ENCODE data around the gene RUBCNL.

Gene RUBCNL

DNA sequence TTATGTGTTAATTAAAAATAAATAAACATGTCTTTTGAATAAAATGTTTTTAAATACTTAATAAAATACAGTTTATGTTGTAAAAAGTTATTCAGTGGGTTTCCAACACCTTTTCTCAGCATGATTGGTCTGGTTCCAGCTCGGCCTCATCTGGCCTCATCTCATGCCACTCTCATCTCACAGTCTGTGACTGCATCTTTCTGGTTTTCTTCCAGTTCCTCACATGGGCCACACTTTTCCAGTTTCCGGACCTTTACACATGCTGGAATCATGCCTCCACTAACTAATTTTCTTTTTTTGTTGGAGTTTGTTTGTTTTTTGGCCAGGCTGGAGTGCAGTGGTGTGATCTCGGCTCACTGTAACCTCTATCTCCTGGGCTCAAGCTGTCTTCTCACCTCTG lies 82.5 kb downstream of the RUBCNL start:
- no peak overlapping the region for H3K9ac ChIP-seq (ENCODE audit: insufficient read length, low read depth)
- TF ChIP-seq ZNF274 (IDR thresholded peaks at IDR 0.05; ENCODE audit: low read depth, low read length) (no peak), SUZ12 (IDR thresholded peaks at IDR 0.05; ENCODE audit: extremely low read depth, insufficient read depth, insufficient read length) (no peak), YY1 (IDR thresholded peaks at IDR 0.05; ENCODE audit: insufficient read depth, insufficient read length) (no peak)
- no peaks in the 10 kb centered on the region for H3K27me3 ChIP-seq (ENCODE audit: insufficient read depth, insufficient read length)
- H3K9me3 ChIP-seq (ENCODE audit: insufficient read depth, low read length): no peaks in the 10 kb centered on the region
- no peak overlapping the region for H3K4me3 ChIP-seq (ENCODE audit: insufficient read length, low read depth)
- DNase-seq (ENCODE audit: low read depth, low spot score): no peak
- H3K36me3 ChIP-seq (ENCODE audit: insufficient read depth, insufficient read length, low read length): no peaks in the 10 kb centered on the region
- no peaks in the 10 kb centered on the region for H3K4me1 ChIP-seq (ENCODE audit: insufficient read depth, insufficient read length)

DNA sequence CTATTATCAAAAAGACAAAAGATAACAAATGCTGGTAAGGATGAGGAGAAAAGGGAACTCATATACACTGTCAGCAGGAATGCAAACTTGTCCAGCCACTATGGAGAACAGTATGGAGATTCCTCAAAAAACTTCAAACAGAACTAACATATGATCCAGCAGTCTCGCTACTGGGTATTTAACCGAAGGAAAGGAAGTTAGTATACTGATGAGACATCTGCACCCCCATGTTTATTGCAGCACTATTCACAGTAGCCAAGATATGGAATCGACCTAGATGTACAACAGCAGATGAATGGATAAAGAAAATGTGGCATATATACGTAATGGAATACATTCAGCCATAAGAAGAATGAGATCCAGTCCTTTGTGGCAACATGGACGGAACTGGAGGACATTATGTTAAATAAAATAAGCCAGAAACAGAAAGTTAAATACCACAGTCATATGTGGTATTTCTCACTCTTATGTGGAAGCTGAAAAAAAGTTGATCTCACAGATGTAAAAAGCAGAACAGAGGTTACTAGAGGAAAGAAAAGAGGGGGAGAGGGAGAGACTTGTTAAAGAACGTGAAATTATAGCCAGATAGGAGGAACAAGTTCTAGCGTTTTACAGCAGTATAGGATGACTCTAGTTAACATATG lies 83.2 kb downstream of the RUBCNL start:
- DNase-seq (ENCODE audit: low read depth, low spot score): no peak

DNA sequence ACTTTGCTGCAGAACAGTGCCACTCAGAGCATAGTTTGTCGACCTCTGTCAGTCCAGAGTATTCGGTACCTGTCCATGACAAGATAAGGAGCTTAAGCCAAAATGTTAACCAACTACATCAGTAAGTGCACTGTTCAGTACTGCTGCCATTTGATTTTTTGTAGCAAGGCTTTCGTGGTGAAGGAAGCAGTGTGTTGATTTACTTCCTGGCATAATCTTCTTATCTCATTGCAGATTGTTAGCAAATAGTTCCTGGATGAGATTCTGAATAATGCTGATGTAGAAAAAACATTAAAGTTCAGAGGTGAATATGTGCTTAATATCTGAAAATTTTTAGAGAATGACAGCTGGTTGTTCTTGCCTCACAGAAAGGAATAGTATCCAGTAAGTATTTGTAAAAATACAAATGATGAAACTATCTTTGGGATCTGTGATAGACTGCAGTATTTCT lies 89.7 kb downstream of the RUBCNL start:
- no peaks in the 10 kb centered on the region for H3K27me3 ChIP-seq (ENCODE audit: insufficient read depth, insufficient read length)
- no peak overlapping the region for H3K4me3 ChIP-seq (ENCODE audit: insufficient read length, low read depth)
- no peaks in the 10 kb centered on the region for H3K9me3 ChIP-seq (ENCODE audit: insufficient read depth, low read length)
- no peaks in the 10 kb centered on the region for H3K36me3 ChIP-seq (ENCODE audit: insufficient read depth, insufficient read length, low read length)
- DNase-seq (ENCODE audit: low read depth, low spot score): no peak
- no peak overlapping the region for H3K9ac ChIP-seq (ENCODE audit: insufficient read length, low read depth)
- TF ChIP-seq ZNF274 (IDR thresholded peaks at IDR 0.05; ENCODE audit: low read depth, low read length): no peak
- no peak for TF ChIP-seq YY1 (IDR thresholded peaks at IDR 0.05; ENCODE audit: insufficient read depth, insufficient read length)
- H3K4me1 ChIP-seq (ENCODE audit: insufficient read depth, insufficient read length): no peaks in the 10 kb centered on the region

More for the DNA sequence above, 83.2 kb downstream of the RUBCNL start:
- Histone ChIP-seq H3K9ac (ENCODE audit: insufficient read length, low read depth) (no peak overlapping the region), H3K36me3 (ENCODE audit: insufficient read depth, insufficient read length, low read length) (no peaks in the 10 kb centered on the region), H3K4me3 (ENCODE audit: insufficient read length, low read depth) (no peak overlapping the region), H3K9me3 (ENCODE audit: insufficient read depth, low read length) (no peaks in the 10 kb centered on the region), H3K27me3 (ENCODE audit: insufficient read depth, insufficient read length) (no peaks in the 10 kb centered on the region), H3K4me1 (ENCODE audit: insufficient read depth, insufficient read length) (no peaks in the 10 kb centered on the region)
- TF ChIP-seq SUZ12 (IDR thresholded peaks at IDR 0.05; ENCODE audit: extremely low read depth, insufficient read depth, insufficient read length): no peak
- no peak for TF ChIP-seq ZNF274 (IDR thresholded peaks at IDR 0.05; ENCODE audit: low read depth, low read length)
- TF ChIP-seq YY1 (IDR thresholded peaks at IDR 0.05; ENCODE audit: insufficient read depth, insufficient read length): no peak

- Histone ChIP-seq H3K27me3 (ENCODE audit: insufficient read depth, insufficient read length) (no peaks in the 10 kb centered on the region), H3K4me3 (ENCODE audit: insufficient read length, low read depth) (no peak overlapping the region), H3K36me3 (ENCODE audit: insufficient read depth, insufficient read length, low read length) (no peaks in the 10 kb centered on the region), H3K9me3 (ENCODE audit: insufficient read depth, low read length) (no peaks in the 10 kb centered on the region), H3K4me1 (ENCODE audit: insufficient read depth, insufficient read length) (no peaks in the 10 kb centered on the region), H3K9ac (ENCODE audit: insufficient read length, low read depth) (no peak overlapping the region)
- DNase-seq (ENCODE audit: low read depth, low spot score): no peak
- TF ChIP-seq ZNF274 (IDR thresholded peaks at IDR 0.05; ENCODE audit: low read depth, low read length) (no peak), YY1 (IDR thresholded peaks at IDR 0.05; ENCODE audit: insufficient read depth, insufficient read length) (no peak), SUZ12 (IDR thresholded peaks at IDR 0.05; ENCODE audit: extremely low read depth, insufficient read depth, insufficient read length) (no peak)
Measured at GRCh38 chr13:46296921-46297320, 90.1 kb downstream of the RUBCNL start.

GRCh38 chr13:46296115-46296822 lies 90.8 kb downstream of the RUBCNL start:
- Histone ChIP-seq H3K9me3 (ENCODE audit: insufficient read depth, low read length) (no peaks in the 10 kb centered on the region), H3K36me3 (ENCODE audit: insufficient read depth, insufficient read length, low read length) (no peaks in the 10 kb centered on the region), H3K4me3 (ENCODE audit: insufficient read length, low read depth) (no peak overlapping the region), H3K9ac (ENCODE audit: insufficient read length, low read depth) (no peak overlapping the region), H3K27me3 (ENCODE audit: insufficient read depth, insufficient read length) (no peaks in the 10 kb centered on the region), H3K4me1 (ENCODE audit: insufficient read depth, insufficient read length) (no peaks in the 10 kb centered on the region)
- TF ChIP-seq YY1 (IDR thresholded peaks at IDR 0.05; ENCODE audit: insufficient read depth, insufficient read length): no peak
- TF ChIP-seq SUZ12 (IDR thresholded peaks at IDR 0.05; ENCODE audit: extremely low read depth, insufficient read depth, insufficient read length): no peak
- TF ChIP-seq ZNF274 (IDR thresholded peaks at IDR 0.05; ENCODE audit: low read depth, low read length): no peak
- DNase-seq (ENCODE audit: low read depth, low spot score): no peak

GRCh38 chr13:46295491-46296114 lies 91.4 kb downstream of the RUBCNL start:
- TF ChIP-seq YY1 (IDR thresholded peaks at IDR 0.05; ENCODE audit: insufficient read depth, insufficient read length): no peak
- no peak for TF ChIP-seq SUZ12 (IDR thresholded peaks at IDR 0.05; ENCODE audit: extremely low read depth, insufficient read depth, insufficient read length)
- Histone ChIP-seq H3K9ac (ENCODE audit: insufficient read length, low read depth) (no peak overlapping the region), H3K9me3 (ENCODE audit: insufficient read depth, low read length) (no peaks in the 10 kb centered on the region), H3K4me3 (ENCODE audit: insufficient read length, low read depth) (no peak overlapping the region), H3K4me1 (ENCODE audit: insufficient read depth, insufficient read length) (no peaks in the 10 kb centered on the region), H3K27me3 (ENCODE audit: insufficient read depth, insufficient read length) (no peaks in the 10 kb centered on the region), H3K36me3 (ENCODE audit: insufficient read depth, insufficient read length, low read length) (no peaks in the 10 kb centered on the region)
- DNase-seq (ENCODE audit: low read depth, low spot score): no peak

- no peaks in the 10 kb centered on the region for H3K9me3 ChIP-seq (ENCODE audit: insufficient read depth, low read length)
- H3K36me3 ChIP-seq (ENCODE audit: insufficient read depth, insufficient read length, low read length): no peaks in the 10 kb centered on the region
- TF ChIP-seq ZNF274 (IDR thresholded peaks at IDR 0.05; ENCODE audit: low read depth, low read length) (no peak), SUZ12 (IDR thresholded peaks at IDR 0.05; ENCODE audit: extremely low read depth, insufficient read depth, insufficient read length) (no peak), YY1 (IDR thresholded peaks at IDR 0.05; ENCODE audit: insufficient read depth, insufficient read length) (no peak)
- H3K4me1 ChIP-seq (ENCODE audit: insufficient read depth, insufficient read length): no peaks in the 10 kb centered on the region
- no peak overlapping the region for H3K9ac ChIP-seq (ENCODE audit: insufficient read length, low read depth)
- no peak for DNase-seq (ENCODE audit: low read depth, low spot score)
- no peak overlapping the region for H3K4me3 ChIP-seq (ENCODE audit: insufficient read length, low read depth)
- no peaks in the 10 kb centered on the region for H3K27me3 ChIP-seq (ENCODE audit: insufficient read depth, insufficient read length)
Measured at GRCh38 chr13:46293436-46293835, 93.6 kb downstream of the RUBCNL start.

Data from NT2/D1 (cell line).